Muscle layer of colon (tissue), 2 donors: ENCODE measurements around the gene PRXL2A.
"Not testable (repeated sequence)": the region's sequence is repeated elsewhere in the genome, so short reads cannot be mapped to it uniquely, and the experiment has no call there.

ENCODE experiments used
- H3K27ac ChIP-seq: one replicate; pipeline ENCODE4 v1.7.0; 2013; ENCODE audit warnings: low read depth, mild to moderate bottlenecking, low read length, moderate library complexity
- H3K27me3 ChIP-seq, 2 donors: one replicate each; pipeline ENCODE4 v1.7.0; 2013; ENCODE audit warnings: low read length in 2 of 2, mild to moderate bottlenecking in 2 of 2; ENCODE audit not compliant: insufficient read depth in 2 of 2, control insufficient read depth in 1 of 2
- H3K36me3 ChIP-seq: one replicate; pipeline ENCODE4 v1.7.0; 2013; ENCODE audit warnings: mild to moderate bottlenecking, low read length; ENCODE audit not compliant: insufficient read depth
- H3K4me1 ChIP-seq: one replicate; pipeline ENCODE4 v1.7.0; 2013; ENCODE audit warnings: mild to moderate bottlenecking, low read length; ENCODE audit not compliant: insufficient read depth
- H3K4me3 ChIP-seq, 2 donors: one replicate each; pipeline ENCODE4 v1.7.0; 2013; ENCODE audit warnings: low read length in 2 of 2, low read depth in 1 of 2, mild to moderate bottlenecking in 1 of 2, moderate library complexity in 1 of 2
- H3K9ac ChIP-seq: one replicate; pipeline ENCODE4 v1.7.0; 2013; ENCODE audit warnings: low read length
- H3K9me3 ChIP-seq: one replicate; pipeline ENCODE4 v1.7.0; 2013; ENCODE audit warnings: mild to moderate bottlenecking, low read length
- donor health status: abdominal sarcoma.
- donor health status: Adenocarcinoma of cecum.

PRXL2A gene

GRCh38 chr10:80411681-80412220 is 3.4 kb downstream of the PRXL2A start:
- Histone ChIP-seq H3K9me3 (no peaks in the 10 kb centered on the region), H3K36me3 (no peaks in the 10 kb centered on the region), H3K4me3 (no peak overlapping the region), H3K4me1 (peaks cover 79% of the 10 kb centered on the region), H3K27ac (no peak overlapping the region), H3K9ac (no peak overlapping the region), H3K27me3 (no peaks in the 10 kb centered on the region)

- Histone ChIP-seq H3K4me1 (peaks cover 80% of the 10 kb centered on the region), H3K9ac (no peak overlapping the region), H3K27me3 (no peaks in the 10 kb centered on the region), H3K27ac (no peak overlapping the region), H3K9me3 (no peaks in the 10 kb centered on the region), H3K4me3 (no peak overlapping the region), H3K36me3 (no peaks in the 10 kb centered on the region)
Observed at GRCh38 chr10:80412486-80412885, 4.1 kb downstream of the PRXL2A start.

- Histone ChIP-seq H3K9me3 (no peaks in the 10 kb centered on the region), H3K4me1 (peaks cover 77% of the 10 kb centered on the region), H3K27ac (peak overlapping the region; percentile 19), H3K9ac (no peak overlapping the region), H3K27me3 (no peaks in the 10 kb centered on the region), H3K36me3 (no peaks in the 10 kb centered on the region), H3K4me3 (no peak overlapping the region)
Observed at GRCh38 chr10:80413271-80413996, 5.1 kb downstream of the PRXL2A start.

GRCh38 chr10:80414142-80414895 is 6.0 kb downstream of the PRXL2A start:
- Histone ChIP-seq H3K9ac (no peak overlapping the region), H3K4me3 (no peak overlapping the region), H3K36me3 (no peaks in the 10 kb centered on the region), H3K9me3 (no peaks in the 10 kb centered on the region), H3K27ac (peak overlapping the region; percentile 82), H3K4me1 (peaks cover 73% of the 10 kb centered on the region), H3K27me3 (no peaks in the 10 kb centered on the region)

GRCh38 chr10:80415734-80416478 is 7.6 kb downstream of the PRXL2A start:
- Histone ChIP-seq H3K4me3 (peak overlapping the region in 1 of 2 donors; percentile 29), H3K27ac (peak overlapping the region; percentile 82)

GRCh38 chr10:80416479-80417098 is 8.2 kb downstream of the PRXL2A start:
- H3K4me3 ChIP-seq: peak overlapping the region in 1 of 2 donors; percentile 29
- no peaks in the 10 kb centered on the region for H3K9me3 ChIP-seq
- H3K27me3 ChIP-seq: no peaks in the 10 kb centered on the region
- peak overlapping the region; percentile 82 for H3K27ac ChIP-seq
- H3K4me1 ChIP-seq: peaks cover 51% of the 10 kb centered on the region
- peak overlapping the region; percentile 23 for H3K9ac ChIP-seq
- H3K36me3 ChIP-seq: peaks cover 5% of the 10 kb centered on the region

More at GRCh38 chr10:80415734-80416478, 7.6 kb downstream of the PRXL2A start:
- Histone ChIP-seq H3K36me3 (peaks cover 2% of the 10 kb centered on the region), H3K9me3 (no peaks in the 10 kb centered on the region), H3K9ac (peak overlapping the region; percentile 23), H3K4me1 (peaks cover 58% of the 10 kb centered on the region), H3K27me3 (no peaks in the 10 kb centered on the region)

- not testable (repeated sequence) for H3K4me3 ChIP-seq, H3K27me3 ChIP-seq, H3K9ac ChIP-seq, H3K27ac ChIP-seq, H3K36me3 ChIP-seq, H3K9me3 ChIP-seq
- H3K4me1 ChIP-seq: peaks cover 45% of the 10 kb centered on the region
Observed at GRCh38 chr10:80417256-80417655, 8.9 kb downstream of the PRXL2A start.

- H3K9me3 ChIP-seq: no peaks in the 10 kb centered on the region
- peaks cover 29% of the 10 kb centered on the region for H3K36me3 ChIP-seq
- no peak overlapping the region for H3K4me3 ChIP-seq
- H3K27ac ChIP-seq: no peak overlapping the region
- H3K4me1 ChIP-seq: peaks cover 8% of the 10 kb centered on the region
- H3K27me3 ChIP-seq: no peaks in the 10 kb centered on the region
- no peak overlapping the region for H3K9ac ChIP-seq
Observed at GRCh38 chr10:80421050-80421706, 12.8 kb downstream of the PRXL2A start.

GRCh38 chr10:80421707-80422536 is 13.6 kb downstream of the PRXL2A start:
- peaks cover under 1% of the 10 kb centered on the region for H3K4me1 ChIP-seq
- no peak overlapping the region for H3K9ac ChIP-seq
- peaks cover 36% of the 10 kb centered on the region for H3K36me3 ChIP-seq
- H3K27ac ChIP-seq: no peak overlapping the region
- no peaks in the 10 kb centered on the region for H3K9me3 ChIP-seq
- no peaks in the 10 kb centered on the region for H3K27me3 ChIP-seq
- H3K4me3 ChIP-seq: no peak overlapping the region

GRCh38 chr10:80425901-80426300 is 17.6 kb downstream of the PRXL2A start:
- no peak overlapping the region for H3K27ac ChIP-seq
- H3K36me3 ChIP-seq: peaks cover 49% of the 10 kb centered on the region
- no peaks in the 10 kb centered on the region for H3K9me3 ChIP-seq
- H3K4me3 ChIP-seq: no peak overlapping the region
- no peaks in the 10 kb centered on the region for H3K4me1 ChIP-seq
- no peaks in the 10 kb centered on the region for H3K27me3 ChIP-seq
- no peak overlapping the region for H3K9ac ChIP-seq
